ENCODE results near the gene ERP44.

DNA sequence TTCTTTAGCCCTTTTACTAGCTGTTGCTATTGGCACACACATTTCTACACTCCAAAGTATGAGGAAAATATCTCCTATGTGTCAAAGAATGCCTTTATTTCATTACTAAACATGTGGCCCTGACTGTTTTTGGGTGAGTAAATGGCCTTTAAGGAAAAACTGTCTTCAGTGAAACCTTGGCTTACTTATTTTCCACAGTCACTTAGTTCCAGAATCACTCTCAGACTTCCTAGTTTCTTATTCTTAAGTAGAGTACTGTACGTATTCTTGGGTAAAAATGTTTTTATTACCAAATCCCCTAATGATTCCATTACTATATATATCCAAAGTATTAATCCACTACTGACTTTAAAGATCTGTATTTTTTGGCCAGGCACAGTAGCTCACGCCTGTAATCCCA, 27.5 kb downstream of the ERP44 start:
- TF ChIP-seq, protein P1, sequence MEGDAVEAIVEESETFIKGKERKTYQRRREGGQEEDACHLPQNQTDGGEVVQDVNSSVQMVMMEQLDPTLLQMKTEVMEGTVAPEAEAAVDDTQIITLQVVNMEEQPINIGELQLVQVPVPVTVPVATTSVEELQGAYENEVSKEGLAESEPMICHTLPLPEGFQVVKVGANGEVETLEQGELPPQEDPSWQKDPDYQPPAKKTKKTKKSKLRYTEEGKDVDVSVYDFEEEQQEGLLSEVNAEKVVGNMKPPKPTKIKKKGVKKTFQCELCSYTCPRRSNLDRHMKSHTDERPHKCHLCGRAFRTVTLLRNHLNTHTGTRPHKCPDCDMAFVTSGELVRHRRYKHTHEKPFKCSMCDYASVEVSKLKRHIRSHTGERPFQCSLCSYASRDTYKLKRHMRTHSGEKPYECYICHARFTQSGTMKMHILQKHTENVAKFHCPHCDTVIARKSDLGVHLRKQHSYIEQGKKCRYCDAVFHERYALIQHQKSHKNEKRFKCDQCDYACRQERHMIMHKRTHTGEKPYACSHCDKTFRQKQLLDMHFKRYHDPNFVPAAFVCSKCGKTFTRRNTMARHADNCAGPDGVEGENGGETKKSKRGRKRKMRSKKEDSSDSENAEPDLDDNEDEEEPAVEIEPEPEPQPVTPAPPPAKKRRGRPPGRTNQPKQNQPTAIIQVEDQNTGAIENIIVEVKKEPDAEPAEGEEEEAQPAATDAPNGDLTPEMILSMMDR (IDR thresholded peaks at IDR 0.05; ENCODE audit: insufficient read depth, low read depth, low read length) = no peak
- TF ChIP-seq EZH2 (IDR thresholded peaks at IDR 0.05; ENCODE audit: insufficient read depth, low read length) = no peak

All from astrocyte (in vitro differentiated cells and primary cell).